Hematopoietic multipotent progenitor cell treated with erythropoietin and hydrocortisone succinate and interleukin-3 and kit ligand, for 4 days (in vitro differentiated cells): Measurements from ENCODE around the gene ILKAP.

Experiments used
- DNase-seq: peaks from one replicate; pipeline ENCODE4 v3.0.0-alpha.2; 2015

The ILKAP gene

DNA sequence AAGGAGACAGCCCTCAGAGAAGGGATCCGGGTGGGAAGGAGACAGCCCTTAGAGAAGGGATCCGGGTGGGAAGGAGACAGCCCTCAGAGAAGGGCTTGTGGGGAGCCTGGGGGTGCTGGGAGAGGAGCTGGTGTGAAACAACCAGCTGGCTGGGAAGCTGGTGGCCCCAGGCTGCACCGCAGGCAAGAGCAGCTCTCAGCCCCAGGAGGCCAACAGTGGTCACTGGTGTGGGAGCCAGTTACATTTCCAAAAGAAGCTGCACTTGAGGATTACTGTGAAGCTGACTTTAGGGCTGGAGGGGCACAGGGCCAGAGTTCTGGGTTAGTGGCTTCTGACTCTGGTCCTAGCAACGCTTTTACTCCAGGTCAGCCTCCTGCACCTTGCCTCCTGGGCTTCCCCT lies 33.1 kb upstream of the ILKAP start:
- no peak for DNase-seq

DNA sequence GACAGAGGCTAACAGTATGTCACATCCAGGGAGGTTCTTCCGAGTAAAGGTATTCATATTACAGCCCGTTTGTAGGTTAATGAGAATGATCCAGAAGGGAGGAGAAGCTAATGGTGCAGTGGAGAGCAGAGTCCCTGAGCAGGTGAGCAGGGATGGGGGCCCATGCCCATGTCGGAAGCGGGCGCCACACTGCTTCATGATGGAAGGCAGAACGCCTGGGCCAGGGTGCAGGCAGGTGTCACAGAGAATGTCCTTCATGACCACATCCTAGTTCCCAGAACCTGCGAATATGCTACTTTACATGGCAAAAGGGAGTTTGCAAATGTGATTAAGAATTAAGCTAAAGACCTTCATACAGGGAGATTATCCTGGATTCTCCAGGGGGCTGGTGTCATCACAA lies 32.4 kb upstream of the ILKAP start:
- DNase-seq = no peak

DNA sequence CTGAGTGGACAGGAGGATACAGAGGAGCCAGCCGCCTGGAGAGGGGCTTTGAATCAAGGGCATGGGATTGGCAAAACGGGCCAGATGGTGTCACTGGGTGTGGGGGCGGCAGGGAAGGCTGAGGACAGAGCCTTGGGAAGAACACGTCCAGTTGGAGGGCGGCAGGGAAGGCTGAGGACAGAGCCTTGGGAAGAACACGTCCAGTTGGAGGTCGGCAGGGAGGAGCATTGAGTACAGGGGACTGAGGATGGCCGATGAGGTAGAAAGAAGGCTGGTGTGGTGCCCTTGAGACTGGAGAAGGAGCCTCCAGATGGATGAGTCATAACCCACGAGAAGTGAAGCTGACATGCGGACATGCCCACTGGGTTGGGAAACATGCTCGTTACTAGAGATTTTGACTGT lies 31.8 kb upstream of the ILKAP start:
- DNase-seq = peak; percentile 53

DNA sequence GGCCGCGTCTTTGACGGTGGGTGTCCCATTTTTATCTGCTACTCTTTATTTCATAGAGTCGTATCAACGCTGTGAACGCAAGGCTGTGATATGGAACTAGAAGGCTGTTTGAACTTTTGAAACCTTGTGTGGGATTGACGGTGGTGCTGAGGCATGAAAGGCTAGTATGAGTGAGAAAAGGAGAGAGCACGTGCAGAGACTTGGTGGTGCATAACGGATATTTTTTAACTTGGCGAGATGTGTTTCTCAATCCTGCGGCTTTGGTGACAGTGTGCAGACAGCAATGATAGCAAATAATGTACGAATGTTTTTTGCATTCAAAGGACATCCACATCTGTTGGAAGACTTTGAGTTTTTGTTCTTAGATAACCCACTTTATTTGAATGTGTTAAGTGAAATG lies 30.1 kb upstream of the ILKAP start:
- DNase-seq = no peak

DNA sequence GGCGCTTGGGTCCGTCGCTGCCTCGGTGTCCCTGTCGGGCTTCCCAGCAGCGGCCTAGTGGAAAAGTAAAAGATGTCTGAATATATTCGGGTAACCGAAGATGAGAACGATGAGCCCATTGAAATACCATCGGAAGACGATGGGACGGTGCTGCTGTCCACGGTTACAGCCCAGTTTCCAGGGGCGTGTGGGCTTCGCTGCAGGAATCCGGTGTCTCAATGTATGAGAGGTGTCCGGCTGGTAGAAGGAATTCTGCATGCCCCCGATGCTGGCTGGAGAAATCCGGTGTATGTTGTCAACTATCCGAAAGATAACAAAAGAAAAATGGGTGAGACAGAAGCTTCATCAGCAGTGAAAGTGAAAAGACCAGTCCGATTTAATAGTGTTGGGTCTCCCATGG lies 28.3 kb upstream of the ILKAP start:
- no peak for DNase-seq

DNA sequence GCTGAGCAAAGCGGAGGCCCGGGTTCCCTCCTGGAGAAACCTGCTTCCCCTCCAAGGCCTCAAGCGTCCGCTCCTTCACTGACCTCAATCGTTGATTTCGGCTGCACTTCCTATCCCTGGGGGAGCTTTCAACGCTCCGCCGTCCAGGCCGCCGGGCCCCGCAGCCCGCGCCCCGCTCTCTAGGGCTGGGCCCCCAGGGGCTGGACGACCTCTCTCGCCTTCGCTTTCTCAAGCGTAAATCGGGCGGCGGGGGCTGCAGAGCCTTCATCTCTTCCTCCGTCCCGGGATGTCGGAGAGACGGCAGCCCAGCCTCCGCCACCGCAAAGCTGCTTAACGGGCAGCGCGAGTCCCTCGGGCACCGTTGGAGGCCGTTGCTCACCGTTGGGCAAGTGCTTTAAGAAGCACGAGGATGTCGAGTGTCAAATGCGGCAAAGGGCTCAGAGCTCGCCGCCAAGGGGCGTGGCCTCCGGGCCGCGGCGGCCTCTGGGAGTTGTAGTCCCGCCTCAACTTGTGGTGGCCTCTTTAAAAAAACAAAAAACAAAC lies 27.8 kb upstream of the ILKAP start:
- peak; percentile 91 for DNase-seq

DNA sequence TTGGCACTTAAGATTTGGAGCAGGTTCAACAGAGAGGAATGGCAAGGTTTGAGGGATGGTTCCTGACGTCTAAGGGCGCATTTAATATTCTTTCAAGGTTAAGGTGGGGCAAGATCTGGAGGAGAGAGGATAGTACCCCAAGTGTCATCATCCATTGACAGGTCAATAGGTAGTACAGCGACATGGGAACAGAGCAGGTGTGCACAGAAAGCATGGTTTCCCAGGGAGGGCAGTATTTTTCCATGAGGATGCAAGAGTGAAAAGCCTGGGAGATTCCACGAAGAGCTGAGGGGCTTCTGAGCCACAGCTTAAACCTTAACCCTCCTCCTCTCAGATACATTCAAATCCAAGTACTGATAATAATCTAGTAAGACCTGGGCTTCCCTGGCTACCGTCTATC lies 27.2 kb upstream of the ILKAP start:
- DNase-seq = no peak

DNA sequence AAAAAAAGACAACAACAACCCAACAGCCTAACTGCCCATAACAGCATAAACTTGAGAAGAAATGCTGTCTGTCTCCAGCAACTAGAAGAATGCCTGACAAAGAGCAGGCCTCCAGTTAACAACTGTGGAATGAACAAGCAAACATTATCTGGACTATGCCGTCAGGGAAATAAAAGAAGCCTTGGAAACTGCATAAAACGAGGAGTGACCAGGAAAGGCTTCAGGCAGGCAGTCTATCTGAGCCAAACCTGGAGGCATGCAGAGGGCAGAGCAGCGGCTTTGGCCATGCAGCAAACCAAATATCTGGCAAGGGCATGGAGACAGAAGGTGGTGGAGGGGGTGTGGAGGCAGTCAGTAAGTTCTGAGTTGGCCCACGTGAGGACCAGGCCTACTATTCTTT lies 25.2 kb upstream of the ILKAP start:
- no peak for DNase-seq

DNA sequence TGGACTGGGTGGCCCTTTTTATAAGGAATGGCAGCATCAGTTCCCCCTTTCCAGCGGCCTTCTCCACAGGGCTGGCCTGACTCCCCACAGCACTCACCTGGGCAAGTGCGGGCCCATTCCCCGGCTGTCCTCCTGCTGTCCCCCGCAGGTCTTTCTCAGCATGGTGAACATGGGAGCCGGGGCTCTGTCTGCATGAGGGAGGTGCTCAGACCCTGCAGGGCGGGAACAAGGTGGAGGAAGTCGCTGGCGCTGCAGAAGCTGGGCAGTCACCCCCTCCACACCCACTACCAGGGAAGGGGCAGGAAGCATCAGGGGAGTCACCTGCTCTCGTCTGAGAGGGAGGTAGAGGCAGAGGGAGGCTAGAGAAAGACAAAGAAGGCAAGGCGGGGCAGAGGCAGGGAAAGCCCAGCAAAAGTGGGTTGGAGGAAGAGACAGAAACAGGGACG lies 24.1 kb upstream of the ILKAP start:
- no peak for DNase-seq

DNA sequence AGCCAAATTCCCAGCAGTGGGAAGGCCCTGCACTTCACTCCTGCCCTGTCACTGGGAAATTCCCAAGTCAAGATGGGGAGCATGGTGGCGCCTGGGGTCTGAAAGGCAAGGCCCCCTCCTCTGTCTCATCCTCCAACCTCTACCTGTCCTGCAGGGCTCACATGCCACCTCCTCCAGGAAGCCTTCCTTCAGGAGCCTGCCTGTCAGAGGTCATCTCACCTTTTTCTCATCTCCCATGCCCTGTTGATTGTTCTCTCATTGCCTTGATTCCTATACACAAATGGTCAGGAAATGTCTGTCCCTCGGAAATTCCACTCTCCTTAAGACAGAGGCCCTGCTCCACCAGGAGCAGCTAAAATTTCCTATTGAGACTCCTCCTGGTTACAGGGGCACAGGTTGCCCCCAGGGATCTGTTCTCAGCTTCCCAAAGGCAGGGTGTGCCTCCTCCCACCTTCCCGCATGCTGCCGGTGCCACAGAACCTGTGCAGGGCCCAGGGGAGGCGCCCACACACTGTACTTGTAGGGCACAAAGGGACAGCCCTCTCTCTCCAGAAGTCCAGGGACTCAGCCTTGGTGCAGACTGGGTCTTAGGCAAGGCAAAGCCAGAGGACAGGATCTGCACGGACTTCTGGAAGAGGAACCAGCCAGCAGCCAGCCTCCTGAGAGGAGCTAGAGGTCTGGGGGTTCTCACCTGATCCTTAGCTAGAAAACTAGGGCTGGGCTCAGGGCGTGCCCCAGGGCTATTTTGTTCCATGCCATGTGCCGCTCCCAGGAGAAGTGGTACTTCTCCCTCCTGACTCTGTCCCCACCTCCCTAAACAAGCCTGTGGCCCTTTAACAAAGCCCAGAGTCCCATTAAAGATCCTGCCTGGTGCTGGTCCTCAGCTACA lies 23.4 kb upstream of the ILKAP start:
- DNase-seq = no peak

DNA sequence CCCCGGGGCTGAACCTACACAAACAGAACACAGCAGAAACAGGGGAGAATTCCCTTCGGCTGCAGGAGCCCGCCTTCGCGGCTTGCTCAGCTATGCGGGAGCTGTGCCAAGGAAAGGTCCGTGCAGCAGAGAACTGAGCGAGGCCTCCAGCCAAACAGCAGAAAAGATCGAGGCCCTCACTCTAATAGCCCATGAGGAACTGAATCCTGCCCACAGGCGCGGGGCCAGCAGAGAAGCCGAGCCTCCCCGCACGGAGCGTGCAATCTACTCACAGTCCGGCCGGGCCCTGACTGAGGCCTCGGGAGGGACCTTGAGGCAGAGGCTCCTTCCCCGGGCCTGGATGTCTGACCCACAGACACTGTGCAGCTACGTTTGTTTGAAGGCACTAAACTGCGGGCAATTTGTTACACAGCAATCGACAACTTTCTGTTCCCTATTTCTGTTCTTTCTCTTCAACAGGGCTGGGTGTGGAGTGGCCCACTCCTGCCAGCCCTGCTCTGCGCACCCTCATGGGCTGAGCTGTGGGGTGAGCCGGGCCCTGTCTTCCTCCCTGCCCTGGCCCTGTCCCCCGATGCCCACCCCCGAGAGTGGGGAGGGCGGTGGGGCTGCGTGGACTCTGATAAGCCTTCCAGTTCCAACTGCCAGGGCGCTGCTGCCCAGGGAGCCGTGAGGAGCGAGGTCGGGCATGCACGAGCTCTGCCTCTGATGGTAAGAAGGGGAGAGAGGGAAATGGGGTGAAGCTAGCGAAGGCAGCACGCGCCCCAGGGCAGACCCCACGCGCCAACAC lies 22.6 kb upstream of the ILKAP start:
- peak; percentile 72 for DNase-seq

DNA sequence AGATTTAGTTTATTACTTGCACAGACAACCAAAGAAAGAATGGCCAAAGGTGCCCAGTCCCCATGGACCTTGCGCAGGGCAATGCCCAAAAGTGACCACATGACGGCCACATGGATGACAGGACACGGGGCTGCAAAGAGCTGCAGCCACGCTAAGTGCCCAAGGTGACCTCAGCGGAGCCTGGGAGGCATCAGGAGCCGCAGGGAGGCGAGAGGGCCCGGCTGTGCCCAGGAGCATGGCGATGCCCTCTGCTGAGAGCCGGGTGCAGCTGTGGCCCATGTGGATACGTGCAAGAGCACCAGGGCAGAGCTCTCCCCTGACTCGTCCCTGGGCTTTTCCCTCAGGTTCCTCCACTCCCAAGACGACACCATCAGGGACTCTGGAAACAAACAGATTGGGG lies 21.6 kb upstream of the ILKAP start:
- no peak for DNase-seq

DNA sequence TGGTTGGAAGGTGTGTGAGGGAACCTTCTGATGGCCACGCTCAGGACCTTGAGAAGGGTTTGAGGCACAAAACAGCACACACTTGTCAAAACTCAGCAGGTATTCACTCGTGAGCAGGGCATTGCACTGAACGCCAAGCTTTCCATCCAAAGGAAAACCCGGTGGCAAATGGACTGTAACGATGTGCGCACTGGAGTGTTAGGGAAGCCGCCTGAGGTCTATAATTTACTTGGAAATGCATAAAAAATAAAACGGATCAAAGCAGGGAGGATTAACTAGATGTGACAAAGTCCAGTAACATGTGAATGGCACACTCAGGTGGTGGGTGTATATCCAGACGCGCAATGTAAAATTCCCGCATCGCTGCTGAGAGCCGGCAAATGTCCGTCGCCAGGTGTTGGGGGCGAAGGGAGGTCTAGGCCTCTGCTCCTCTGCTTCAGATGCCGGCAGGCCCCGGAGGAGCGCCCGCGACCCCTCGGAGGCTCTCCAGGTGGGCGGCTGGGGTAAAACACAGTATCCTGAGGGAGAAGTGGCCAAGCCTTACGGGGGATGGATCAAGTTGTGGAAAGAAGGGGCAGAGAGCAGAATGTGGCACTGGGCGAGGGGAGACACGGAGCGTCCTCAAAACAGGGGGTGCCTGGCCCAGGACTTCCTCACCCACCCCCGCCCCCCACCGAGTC lies 21.0 kb upstream of the ILKAP start:
- no peak for DNase-seq

DNA sequence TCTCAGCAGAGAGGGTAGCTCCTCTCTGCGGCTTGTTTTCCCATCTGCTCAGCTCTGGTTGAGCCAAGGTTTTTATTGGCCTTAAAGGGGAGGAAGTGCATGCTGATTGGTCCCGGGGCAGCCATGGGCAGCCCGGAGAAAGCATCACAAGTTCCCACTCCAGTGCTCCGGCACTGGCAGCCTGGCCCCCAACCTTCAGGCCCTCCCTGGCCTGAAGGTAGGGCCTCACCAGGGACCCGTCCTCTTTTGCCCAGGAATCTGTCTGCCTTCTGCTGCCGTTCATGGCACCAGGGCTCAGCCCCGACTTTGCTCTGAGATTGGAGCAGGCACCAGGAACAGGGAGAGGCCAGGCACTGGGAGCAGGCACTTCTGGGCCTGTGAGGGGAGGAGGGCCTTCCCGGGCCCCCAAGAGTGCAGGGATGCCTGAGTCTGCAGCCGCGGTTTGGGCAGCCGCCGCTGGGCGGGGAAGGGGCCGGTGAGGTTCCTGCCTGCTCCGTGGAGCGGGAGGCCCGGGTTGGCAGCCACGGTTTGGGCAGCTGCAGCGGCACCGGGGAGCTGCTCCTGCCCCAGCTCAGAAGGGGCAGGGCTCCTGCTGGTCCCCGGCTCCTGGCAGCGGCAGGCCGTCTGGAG lies 17.5 kb upstream of the ILKAP start:
- no peak for DNase-seq

DNA sequence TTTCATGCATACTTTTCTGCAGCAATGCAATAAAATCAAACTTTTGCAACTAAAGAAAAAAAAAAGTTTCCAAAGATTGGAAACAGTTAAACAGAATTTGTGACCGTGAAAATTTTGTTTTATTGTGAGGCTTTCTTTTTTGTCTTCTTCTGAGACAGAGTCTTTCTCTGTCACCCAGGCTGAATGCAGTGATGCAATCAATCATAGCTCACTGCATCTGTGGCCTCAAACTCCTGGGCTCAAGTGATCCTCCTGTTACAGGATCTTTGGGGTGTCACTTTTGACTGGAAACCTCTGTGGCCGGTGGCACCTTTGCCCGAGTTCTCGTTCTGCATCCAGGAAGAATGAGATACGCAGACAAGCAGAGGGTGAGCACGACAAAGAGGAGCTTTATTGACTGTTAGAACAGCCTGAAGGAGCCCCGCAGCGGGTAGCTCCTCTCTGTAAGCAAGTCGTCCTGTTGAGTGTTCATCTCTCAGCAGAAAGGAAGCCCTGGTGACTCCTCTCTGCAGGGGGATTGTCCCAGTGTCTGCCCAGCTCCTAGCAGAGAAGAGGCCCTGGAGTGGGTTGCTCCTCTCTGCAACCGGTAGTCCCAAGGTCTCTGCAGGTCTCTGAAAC lies 16.9 kb upstream of the ILKAP start:
- no peak for DNase-seq

DNA sequence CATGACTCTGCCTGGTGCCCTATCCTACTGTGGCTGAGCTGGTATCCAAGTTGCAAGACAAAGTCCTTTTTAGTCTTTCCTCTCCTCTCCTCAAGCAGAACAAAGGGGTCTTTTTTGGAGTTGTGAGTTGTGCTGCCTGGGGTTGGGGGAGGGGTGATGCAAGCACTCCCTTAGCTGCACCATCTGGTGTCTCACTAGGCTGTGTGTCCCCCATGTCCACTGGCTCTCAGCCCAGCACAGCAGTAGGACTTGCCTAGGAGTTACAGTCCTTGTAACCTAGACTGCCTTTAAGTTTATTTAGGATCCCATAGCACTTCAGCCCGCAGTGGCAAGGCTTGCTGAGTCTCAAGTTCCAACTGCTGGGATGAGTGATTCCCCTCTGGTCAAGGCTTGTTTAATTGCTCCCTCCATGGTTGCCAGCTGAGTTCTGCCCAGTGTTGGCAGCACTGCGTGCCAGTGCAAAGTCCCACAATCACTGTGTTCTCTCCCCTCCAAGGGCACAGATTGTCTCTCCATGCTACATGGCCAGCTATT lies 13.2 kb upstream of the ILKAP start:
- no peak for DNase-seq

DNA sequence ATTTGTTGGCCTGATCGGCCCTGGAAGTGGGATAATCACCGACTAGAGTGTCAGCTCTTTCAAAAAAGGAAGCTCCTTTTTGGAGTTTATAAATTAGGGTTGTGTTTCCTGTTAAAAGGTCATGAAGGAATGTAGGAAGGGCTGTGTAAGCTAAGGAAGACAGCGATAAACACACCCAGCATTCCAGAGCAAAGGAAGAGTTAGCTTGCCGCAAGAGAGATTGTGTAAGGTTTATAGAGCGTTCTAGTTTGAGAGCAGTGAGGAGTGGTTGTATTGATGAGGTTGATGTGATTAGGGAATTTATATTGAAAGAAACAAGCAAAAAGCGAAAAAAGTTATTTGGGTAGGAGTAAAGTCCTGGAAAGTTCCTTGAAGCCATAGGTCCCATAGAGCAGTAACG lies 3.5 kb upstream of the ILKAP start:
- no peak for DNase-seq

DNA sequence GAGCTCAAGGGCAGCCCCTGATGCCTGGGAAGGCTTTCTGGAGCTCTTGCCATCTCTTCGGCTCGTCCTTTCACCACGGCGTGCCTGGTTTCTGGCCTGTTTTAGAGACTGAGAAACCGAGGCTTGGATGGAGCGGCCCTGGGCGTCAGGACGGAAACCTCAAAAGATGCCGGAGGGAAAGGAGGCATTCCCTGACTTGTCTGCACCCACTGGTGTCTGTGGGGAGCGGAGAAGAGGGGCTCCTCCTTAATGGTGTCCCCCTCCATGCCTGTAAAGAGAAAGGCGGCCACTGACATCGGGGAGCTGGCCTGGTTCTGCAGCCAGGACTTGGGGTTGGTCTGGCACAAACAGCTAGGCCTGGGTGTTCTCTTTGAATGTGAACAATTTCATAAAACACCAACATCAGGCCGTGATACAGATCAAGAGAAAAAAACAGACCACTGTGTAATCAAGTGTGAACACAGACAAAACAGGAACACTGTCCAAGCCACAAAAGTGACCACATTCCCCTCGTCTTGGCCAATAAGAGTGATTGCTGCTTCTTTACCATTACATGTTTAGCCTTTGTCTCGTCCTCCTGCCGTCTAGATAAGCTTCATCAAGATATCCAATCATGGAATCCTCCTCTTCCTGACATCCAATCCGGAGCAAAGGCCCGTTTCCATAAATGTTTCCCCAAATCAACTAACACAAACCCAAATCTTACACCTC lies 633 bp upstream of the ILKAP start:
- peak; percentile 92 for DNase-seq

DNA sequence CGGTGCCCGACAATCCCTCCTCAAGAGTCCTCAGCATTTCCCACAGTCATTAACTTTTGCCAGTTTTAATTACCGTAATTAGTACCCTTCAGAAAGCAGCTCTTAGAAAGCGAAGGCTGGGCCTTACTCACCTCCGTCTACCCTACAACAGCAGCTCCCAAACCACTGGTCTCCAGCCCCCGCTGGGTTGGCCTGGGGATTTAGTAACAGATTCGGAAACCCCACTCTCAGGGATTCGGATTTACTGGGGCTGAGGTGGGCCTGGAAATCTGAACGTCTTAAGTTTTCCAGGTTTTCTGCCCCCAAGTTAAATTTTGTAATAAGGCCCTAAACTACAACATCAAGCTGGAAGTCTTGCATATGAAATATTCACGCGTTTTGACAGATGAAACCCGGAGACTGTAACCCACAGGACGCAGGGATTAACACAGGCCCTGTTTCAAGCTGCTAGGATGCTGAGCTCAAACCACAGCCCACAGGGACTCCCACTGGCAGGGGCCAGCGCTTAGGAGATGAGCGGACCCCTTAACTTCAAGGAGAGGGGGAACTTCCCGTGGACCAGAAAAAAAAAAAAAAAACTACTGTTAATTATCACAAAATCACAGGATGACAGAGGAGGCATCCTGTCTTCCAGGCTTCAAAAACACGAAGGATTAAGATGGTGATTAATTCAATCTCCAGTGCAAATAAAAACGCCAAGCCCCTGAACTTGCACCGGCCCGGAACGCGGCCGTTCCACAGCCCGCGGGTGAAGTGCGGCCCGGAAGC lies 985 bp downstream of the ILKAP start:
- peak; percentile 47 for DNase-seq

DNA sequence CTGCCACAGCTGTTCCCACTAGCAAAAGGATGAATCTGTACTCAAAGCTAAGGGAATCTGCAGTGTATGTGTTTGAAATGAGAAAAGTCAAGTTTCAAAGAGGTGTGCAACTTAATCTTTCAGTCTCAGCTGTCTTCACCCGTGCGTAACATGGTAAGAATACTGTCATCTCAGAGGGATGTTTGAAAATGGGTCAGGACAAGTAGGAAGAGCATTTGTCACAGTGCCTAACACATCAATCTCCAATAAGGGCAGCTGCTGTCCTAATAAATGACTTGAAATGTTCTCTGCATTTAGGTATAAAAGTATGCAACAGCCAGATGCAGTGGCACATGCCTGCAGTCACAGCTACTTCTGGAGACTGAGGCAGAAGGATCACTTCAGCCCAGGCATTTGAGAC lies 13.1 kb downstream of the ILKAP start:
- DNase-seq = no peak
